Activated B cell treated with CpG ODN at 0.5 μM for 24 hours (primary cell): ENCODE measurements around the gene CACNA2D3. TPM values are rescaled to one million over a fixed set of nuclear protein-coding genes. Genes with fewer than 3 reads are reported as not detected.

Experiments
- ATAC-seq: fragments of 200-7000 bp; cut with Tn5 transposase; one replicate; pipeline ENCODE4 v1.10.0; 2021; ENCODE audit warnings: low read depth, mild to moderate bottlenecking, moderate library complexity
- CTCF ChIA-PET: fragments of 350-600 bp; sonication (Branson Sonifier 250); formaldehyde crosslinking; loops from one replicate; lab custom pipeline; 2021; ENCODE audit warnings: antibody characterized with exemption; lab: Charles Lee
- POLR2A ChIA-PET: fragments of 350-600 bp; sonication (Branson Sonifier 250); formaldehyde crosslinking; loops from one replicate; lab custom pipeline; 2021; ENCODE audit warnings: antibody characterized with exemption; lab: Charles Lee
- DNase-seq: peaks from one replicate; pipeline ENCODE4 v3.0.0; 2022
- H3K27ac Mint-ChIP-seq: one replicate; pipeline ENCODE4 v1.8.0; 2020; ENCODE audit warnings: mixed read lengths
- H3K27me3 Mint-ChIP-seq: one replicate; pipeline ENCODE4 v1.8.0; 2021; ENCODE audit warnings: mixed read lengths
- H3K36me3 Mint-ChIP-seq: one replicate; pipeline ENCODE4 v1.8.0; 2021; ENCODE audit warnings: low read depth, mixed read lengths
- H3K4me1 Mint-ChIP-seq: one replicate; pipeline ENCODE4 v1.8.0; 2021; ENCODE audit warnings: mixed read lengths
- H3K4me3 Mint-ChIP-seq: one replicate; pipeline ENCODE4 v1.8.0; 2020; ENCODE audit warnings: mild to moderate bottlenecking, mixed read lengths
- H3K9me3 Mint-ChIP-seq: one replicate; pipeline ENCODE4 v1.8.0; 2020; ENCODE audit warnings: mixed read lengths
- CTCF ChIP-seq: fragments of 200-600 bp; IDR thresholded peaks from one replicate; pipeline ENCODE4 v1.8.0; 2022; ENCODE audit warnings: antibody characterized with exemption, mild to moderate bottlenecking
- intact Hi-C: fragments of 100-400 bp; cut with micrococcal nuclease; formaldehyde crosslinking; loops from one replicate; pipeline ENCODE4 v1.15.1; 2024
- total RNA-seq: library from RNA; stranded (reverse); gene quantifications from 2 replicates; pipeline ENCODE4 v1.2.3, GENCODE V29; 2022

CACNA2D3 gene
- total RNA-seq, 1 donor from 2014 or later = not detected

GRCh38 chr3:54764911-54765310 lies 642.6 kb downstream of the CACNA2D3 start:
- DNase-seq (no peak), ATAC-seq (no peak)
- no peaks in the 10 kb centered on the region for H3K36me3 Mint-ChIP-seq
- POLR2A ChIA-PET = no interaction called here
- intact Hi-C loops = no loop called here
- no peak overlapping the region for H3K4me3 Mint-ChIP-seq
- no peaks in the 10 kb centered on the region for H3K4me1 Mint-ChIP-seq
- no peaks in the 10 kb centered on the region for H3K9me3 Mint-ChIP-seq
- no peaks in the 10 kb centered on the region for H3K27me3 Mint-ChIP-seq
- H3K27ac Mint-ChIP-seq = no peak overlapping the region
- TF ChIP-seq CTCF = no peak
- CTCF ChIA-PET = no interaction called here

GRCh38 chr3:54771050-54771449 lies 648.7 kb downstream of the CACNA2D3 start:
- no peak overlapping the region for H3K4me3 Mint-ChIP-seq
- H3K36me3 Mint-ChIP-seq = no peaks in the 10 kb centered on the region
- CTCF ChIA-PET = no interaction called here
- no peak overlapping the region for H3K27ac Mint-ChIP-seq
- no peak for ATAC-seq
- H3K27me3 Mint-ChIP-seq = no peaks in the 10 kb centered on the region
- no peaks in the 10 kb centered on the region for H3K4me1 Mint-ChIP-seq
- no peaks in the 10 kb centered on the region for H3K9me3 Mint-ChIP-seq
- intact Hi-C loops = no loop called here
- POLR2A ChIA-PET = no interaction called here
- no peak for TF ChIP-seq CTCF
- no peak for DNase-seq

- H3K27ac Mint-ChIP-seq = no peak overlapping the region
- H3K27me3 Mint-ChIP-seq = no peaks in the 10 kb centered on the region
- ChIA-PET CTCF (no interaction called here), POLR2A (no interaction called here)
- H3K4me1 Mint-ChIP-seq = no peaks in the 10 kb centered on the region
- ATAC-seq = no peak
- intact Hi-C loops = no loop called here
- H3K9me3 Mint-ChIP-seq = no peaks in the 10 kb centered on the region
- no peaks in the 10 kb centered on the region for H3K36me3 Mint-ChIP-seq
- no peak for TF ChIP-seq CTCF
- H3K4me3 Mint-ChIP-seq = no peak overlapping the region
- no peak for DNase-seq
These were observed 649.7 kb downstream of the CACNA2D3 start for GRCh38 chr3:54772051-54772450.

- Mint-ChIP-seq H3K4me3 (no peak overlapping the region), H3K27me3 (no peaks in the 10 kb centered on the region), H3K27ac (no peak overlapping the region), H3K9me3 (no peaks in the 10 kb centered on the region), H3K4me1 (no peaks in the 10 kb centered on the region), H3K36me3 (no peaks in the 10 kb centered on the region)
- intact Hi-C loops = no loop called here
- ATAC-seq (no peak), DNase-seq (no peak)
- TF ChIP-seq CTCF = no peak
- POLR2A ChIA-PET = no interaction called here
- CTCF ChIA-PET = no interaction called here
These were observed 650.4 kb downstream of the CACNA2D3 start for GRCh38 chr3:54772746-54773145.

GRCh38 chr3:54773271-54773670 lies 650.9 kb downstream of the CACNA2D3 start:
- H3K27ac Mint-ChIP-seq = no peak overlapping the region
- H3K27me3 Mint-ChIP-seq = no peaks in the 10 kb centered on the region
- intact Hi-C loops = no loop called here
- POLR2A ChIA-PET = no interaction called here
- CTCF ChIA-PET = no interaction called here
- no peak overlapping the region for H3K4me3 Mint-ChIP-seq
- H3K36me3 Mint-ChIP-seq = no peaks in the 10 kb centered on the region
- TF ChIP-seq CTCF = no peak
- DNase-seq (no peak), ATAC-seq (no peak)
- H3K4me1 Mint-ChIP-seq = no peaks in the 10 kb centered on the region
- H3K9me3 Mint-ChIP-seq = no peaks in the 10 kb centered on the region
